Transverse colon (tissue), 4 donors: ENCODE results near the gene AGAP1.

Source experiments
- CTCF ChIP-seq, 5 experiments: fragments of 200-600 bp in 3 of 5; fragments of 450-650 bp in 2 of 5; sonication (generic) in 3 of 5; IDR thresholded peaks; 1 replicate in 2 of 5; 2 replicates in 3 of 5; pipeline ENCODE4 v1.5.1; 2016 to 2017; ENCODE audit warnings: antibody characterized with exemption in 5 of 5, inconsistent platforms in 3 of 5, mild to moderate bottlenecking in 2 of 5, moderate library complexity in 1 of 5
- POLR2A ChIP-seq: fragments of 450-650 bp; IDR thresholded peaks from one replicate; pipeline ENCODE4 v1.6.1; 2016; ENCODE audit warnings: antibody characterized with exemption, mild to moderate bottlenecking, moderate library complexity
- POLR2AphosphoS5 ChIP-seq, 3 donors: sonication (generic); formaldehyde crosslinking; IDR thresholded peaks; one replicate each; pipeline ENCODE4 v1.6.1; 2016; ENCODE audit warnings: antibody characterized with exemption in 3 of 3

- TF ChIP-seq POLR2A, result no peak
- TF ChIP-seq CTCF (IDR thresholded peaks at IDR 0.05), result no peak
- TF ChIP-seq POLR2AphosphoS5 (IDR thresholded peaks at IDR 0.05), result no peak
These were observed 127.9 kb downstream of the AGAP1 start for GRCh38 chr2:235621736-235622135.
